ENCODE results near the gene TIPARP.

DNA sequence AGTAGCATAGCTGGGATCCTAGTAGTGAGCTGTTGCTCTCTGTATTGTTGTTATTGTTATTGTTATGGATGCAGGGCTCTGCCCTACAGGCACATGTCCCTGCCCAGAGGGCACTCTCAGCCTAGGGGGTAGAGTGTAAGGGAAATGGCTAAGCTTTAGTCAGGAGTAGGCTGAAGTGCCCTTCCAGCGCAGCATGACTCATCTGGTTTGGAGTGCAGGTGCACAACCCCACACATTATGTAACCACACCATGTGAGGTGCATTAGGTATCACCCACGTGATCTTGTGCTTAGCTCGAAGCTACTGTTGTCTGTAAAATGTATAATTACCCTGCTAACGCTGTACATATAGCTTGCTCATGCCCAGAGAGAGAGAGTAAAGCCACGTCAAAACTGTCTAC is 48.3 kb upstream of the TIPARP start:
- TF ChIP-seq CTCF (IDR thresholded peaks at IDR 0.05; ENCODE audit: low read length) (no peak), EZH2 (optimal IDR thresholded peaks at IDR 0.05; ENCODE audit: low read depth, low read length) (no peak)

Data from MM.1S (cell line).